ENCODE data around the gene ACOT11. TPM values are rescaled to one million over a fixed set of nuclear protein-coding genes. Genes with fewer than 3 reads are reported as not detected.

The ACOT11 gene
- total and polyA plus RNA-seq, 10 of the 15 experiments (the other 5 are each of a cell fraction or from before 2014, with no cell fraction given), result 0.04 to 0.85 (median 0.39) TPM; not detected in 1

DNA sequence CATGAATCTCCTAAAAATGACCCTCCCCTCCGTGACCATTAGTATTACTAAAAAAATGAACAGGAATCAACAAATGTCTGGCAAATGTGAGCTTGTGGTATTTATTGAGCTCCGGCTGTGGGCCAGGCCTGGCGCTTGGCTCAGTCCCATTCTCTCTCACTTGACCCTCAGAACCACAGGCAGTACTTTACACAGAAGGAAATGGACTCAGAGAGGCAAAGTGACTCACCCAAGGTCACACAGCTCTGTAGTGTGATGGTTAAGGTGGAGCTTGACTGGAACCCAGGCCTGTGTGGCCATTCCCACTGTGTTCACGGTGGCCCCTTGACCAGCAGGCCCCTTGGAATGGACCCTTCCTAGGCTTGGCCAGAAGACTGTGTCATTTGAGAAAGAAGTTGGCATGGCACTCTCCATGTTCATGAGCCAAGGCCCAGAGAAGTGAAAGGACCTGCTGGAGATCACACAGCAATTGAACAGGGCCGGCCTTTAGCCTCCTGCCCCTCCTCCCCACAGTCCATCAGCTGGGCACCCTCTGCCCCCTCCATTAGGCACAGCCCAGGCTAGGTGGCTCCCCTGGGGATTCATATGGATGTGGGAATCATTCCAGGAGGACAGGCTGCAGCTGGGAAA lies 43.2 kb downstream of the ACOT11 start (continued):
- TF ChIP-seq KLF5 (IDR thresholded peaks at IDR 0.05; ENCODE audit: partially characterized antibody), result no peak
- TF ChIP-seq MYC (IDR thresholded peaks at IDR 0.05; ENCODE audit: insufficient read depth, insufficient read length, insufficient replicate concordance, low read length, severe bottlenecking), result no peak
- no peak for TF ChIP-seq SREBF1 (IDR thresholded peaks at IDR 0.05; ENCODE audit: low read length)
- TF ChIP-seq, protein P1, sequence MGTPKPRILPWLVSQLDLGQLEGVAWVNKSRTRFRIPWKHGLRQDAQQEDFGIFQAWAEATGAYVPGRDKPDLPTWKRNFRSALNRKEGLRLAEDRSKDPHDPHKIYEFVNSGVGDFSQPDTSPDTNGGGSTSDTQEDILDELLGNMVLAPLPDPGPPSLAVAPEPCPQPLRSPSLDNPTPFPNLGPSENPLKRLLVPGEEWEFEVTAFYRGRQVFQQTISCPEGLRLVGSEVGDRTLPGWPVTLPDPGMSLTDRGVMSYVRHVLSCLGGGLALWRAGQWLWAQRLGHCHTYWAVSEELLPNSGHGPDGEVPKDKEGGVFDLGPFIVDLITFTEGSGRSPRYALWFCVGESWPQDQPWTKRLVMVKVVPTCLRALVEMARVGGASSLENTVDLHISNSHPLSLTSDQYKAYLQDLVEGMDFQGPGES (IDR thresholded peaks at IDR 0.05), result no peak
- TF ChIP-seq, protein P2, sequence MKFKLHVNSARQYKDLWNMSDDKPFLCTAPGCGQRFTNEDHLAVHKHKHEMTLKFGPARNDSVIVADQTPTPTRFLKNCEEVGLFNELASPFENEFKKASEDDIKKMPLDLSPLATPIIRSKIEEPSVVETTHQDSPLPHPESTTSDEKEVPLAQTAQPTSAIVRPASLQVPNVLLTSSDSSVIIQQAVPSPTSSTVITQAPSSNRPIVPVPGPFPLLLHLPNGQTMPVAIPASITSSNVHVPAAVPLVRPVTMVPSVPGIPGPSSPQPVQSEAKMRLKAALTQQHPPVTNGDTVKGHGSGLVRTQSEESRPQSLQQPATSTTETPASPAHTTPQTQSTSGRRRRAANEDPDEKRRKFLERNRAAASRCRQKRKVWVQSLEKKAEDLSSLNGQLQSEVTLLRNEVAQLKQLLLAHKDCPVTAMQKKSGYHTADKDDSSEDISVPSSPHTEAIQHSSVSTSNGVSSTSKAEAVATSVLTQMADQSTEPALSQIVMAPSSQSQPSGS (IDR thresholded peaks at IDR 0.05; ENCODE audit: low read length), result no peak
- no peak for TF ChIP-seq POLR2AphosphoS2 (IDR thresholded peaks at IDR 0.05; ENCODE audit: low read depth, low read length)

DNA sequence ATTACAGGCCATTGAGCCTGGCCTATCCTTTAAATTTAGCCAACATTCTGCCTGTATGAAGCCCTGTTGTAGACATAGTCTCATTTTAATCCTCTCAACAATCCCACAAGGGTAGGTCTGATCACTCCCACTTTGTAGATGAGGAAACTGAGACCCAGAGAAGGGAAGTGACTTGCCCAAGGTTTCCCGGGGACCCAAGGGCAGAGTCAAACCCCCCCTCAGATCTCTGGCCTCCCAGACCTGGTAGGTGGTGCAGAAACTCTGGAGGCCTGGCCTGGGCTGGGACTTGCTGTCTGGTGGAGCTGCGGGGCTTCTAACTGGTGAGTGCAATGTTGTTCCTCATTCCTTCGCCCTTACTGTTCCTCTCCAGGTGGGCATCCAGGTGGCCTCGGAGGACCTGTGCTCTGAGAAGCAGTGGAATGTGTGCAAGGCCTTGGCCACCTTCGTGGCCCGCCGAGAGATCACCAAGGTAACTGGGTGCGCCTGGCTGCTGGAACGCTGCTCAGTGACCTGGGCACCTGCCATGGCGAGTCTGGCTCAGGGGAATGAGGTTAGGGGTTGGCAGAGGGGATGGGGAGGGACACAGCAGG lies 45.6 kb downstream of the ACOT11 start:
- in situ Hi-C loops (cut with MboI), result no loop called here
- H3K4me3 ChIP-seq, result no peak overlapping the region
- BruUV-seq (replicated peaks), result no TSS peak
- no peak for ATAC-seq
- H3K79me2 ChIP-seq (ENCODE audit: control insufficient read depth, insufficient read depth, low read length), result no peaks in the 10 kb centered on the region
- RAD21 ChIA-PET (ENCODE audit: unreplicated experiment), result no interaction called here
- WGBS (ENCODE audit: insufficient coverage, insufficient replicate concordance, low lambda C conversion rate, missing lambda C conversion rate), result 48% methylated on average over 10 of the region's 10 CpGs
- H3K4me2 ChIP-seq (ENCODE audit: control insufficient read depth, insufficient read depth), result no peak overlapping the region
- POLR2A ChIA-PET, result no interaction called here
- SMC1A ChIA-PET (ENCODE audit: uncharacterized antibody, unreplicated experiment), result no interaction called here
- H3K9ac ChIP-seq (ENCODE audit: control insufficient read depth, insufficient read depth, low read length), result no peak overlapping the region
- no peaks in the 10 kb centered on the region for H3K4me1 ChIP-seq (ENCODE audit: control insufficient read depth, insufficient read depth, low read length)
- CTCF ChIA-PET, result no interaction called here
- H3K9me3 ChIP-seq (replicated peaks; ENCODE audit: control insufficient read depth, insufficient read depth, low read length), result no peaks in the 10 kb centered on the region
- H2AFZ ChIP-seq (ENCODE audit: control insufficient read depth, low read depth, low read length), result no peak overlapping the region
- intact Hi-C loops (cut with micrococcal nuclease; ENCODE audit: unreplicated experiment), result no loop called here
- no peak overlapping the region for H3K27ac ChIP-seq (ENCODE audit: control insufficient read depth, insufficient read depth)
- no peaks in the 10 kb centered on the region for H3K27me3 ChIP-seq (replicated peaks in 1 of 2; ENCODE audit: control insufficient read depth in 2 of 2, insufficient read depth in 2 of 2, low read length in 1 of 2)
- no peak for FAIRE-seq
- no peaks in the 10 kb centered on the region for H3K36me3 ChIP-seq (ENCODE audit: control insufficient read depth in 2 of 2, insufficient read depth in 2 of 2, low read length in 1 of 2)
- TF ChIP-seq, protein P3, sequence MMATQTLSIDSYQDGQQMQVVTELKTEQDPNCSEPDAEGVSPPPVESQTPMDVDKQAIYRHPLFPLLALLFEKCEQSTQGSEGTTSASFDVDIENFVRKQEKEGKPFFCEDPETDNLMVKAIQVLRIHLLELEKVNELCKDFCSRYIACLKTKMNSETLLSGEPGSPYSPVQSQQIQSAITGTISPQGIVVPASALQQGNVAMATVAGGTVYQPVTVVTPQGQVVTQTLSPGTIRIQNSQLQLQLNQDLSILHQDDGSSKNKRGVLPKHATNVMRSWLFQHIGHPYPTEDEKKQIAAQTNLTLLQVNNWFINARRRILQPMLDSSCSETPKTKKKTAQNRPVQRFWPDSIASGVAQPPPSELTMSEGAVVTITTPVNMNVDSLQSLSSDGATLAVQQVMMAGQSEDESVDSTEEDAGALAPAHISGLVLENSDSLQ (IDR thresholded peaks at IDR 0.05), result no peak
- TF ChIP-seq CHD2 (IDR thresholded peaks at IDR 0.05; ENCODE audit: borderline replicate concordance, low read depth, low read length) (no peak), MEF2A (IDR thresholded peaks at IDR 0.05; ENCODE audit: insufficient read depth, low read depth, low read length) (no peak), RAD51 (IDR thresholded peaks at IDR 0.05) (no peak), NFIC (IDR thresholded peaks at IDR 0.05; ENCODE audit: low read depth, low read length) (no peak), SRF (IDR thresholded peaks at IDR 0.05; ENCODE audit: low read depth in 2 of 2, low read length in 2 of 2) (no peak), YBX1 (IDR thresholded peaks at IDR 0.05) (no peak)
- TF ChIP-seq, protein P4, sequence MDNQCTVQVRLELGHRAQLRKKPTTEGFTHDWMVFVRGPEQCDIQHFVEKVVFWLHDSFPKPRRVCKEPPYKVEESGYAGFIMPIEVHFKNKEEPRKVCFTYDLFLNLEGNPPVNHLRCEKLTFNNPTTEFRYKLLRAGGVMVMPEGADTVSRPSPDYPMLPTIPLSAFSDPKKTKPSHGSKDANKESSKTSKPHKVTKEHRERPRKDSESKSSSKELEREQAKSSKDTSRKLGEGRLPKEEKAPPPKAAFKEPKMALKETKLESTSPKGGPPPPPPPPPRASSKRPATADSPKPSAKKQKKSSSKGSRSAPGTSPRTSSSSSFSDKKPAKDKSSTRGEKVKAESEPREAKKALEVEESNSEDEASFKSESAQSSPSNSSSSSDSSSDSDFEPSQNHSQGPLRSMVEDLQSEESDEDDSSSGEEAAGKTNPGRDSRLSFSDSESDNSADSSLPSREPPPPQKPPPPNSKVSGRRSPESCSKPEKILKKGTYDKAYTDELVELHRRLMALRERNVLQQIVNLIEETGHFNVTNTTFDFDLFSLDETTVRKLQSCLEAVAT (IDR thresholded peaks at IDR 0.05), result no peak
- H4K20me1 ChIP-seq (ENCODE audit: control insufficient read depth, insufficient read depth), result no peaks in the 10 kb centered on the region
- no peak for DNase-seq (ENCODE audit: low read depth, low spot score)
